H9 (cell line): ENCODE results near the gene MYOD1. TPM values are rescaled to one million over a fixed set of nuclear protein-coding genes. Genes with fewer than 3 reads are reported as not detected.

Experiments
- DNase-seq: peaks from one replicate; pipeline ENCODE4 v3.0.0-alpha.2; 2017
- H2AFZ ChIP-seq: one replicate; pipeline ENCODE4 v1.6.1; 2013; ENCODE audit warnings: mild to moderate bottlenecking, low read length, control low read depth, moderate library complexity
- H2AK5ac ChIP-seq: 2 replicates; pipeline ENCODE4 v1.6.1; 2013; ENCODE audit warnings: low read length, control low read depth, mixed read lengths; ENCODE audit not compliant: insufficient read length
- H2BK120ac ChIP-seq: one replicate; pipeline ENCODE4 v1.6.1; 2013; ENCODE audit warnings: low read depth, mild to moderate bottlenecking, low read length, control low read depth, inconsistent platforms; ENCODE audit not compliant: poor library complexity, severe bottlenecking
- H2BK12ac ChIP-seq: 2 replicates; pipeline ENCODE4 v1.6.1; 2013; ENCODE audit warnings: low read length, control low read depth, mixed read lengths, low read depth; ENCODE audit not compliant: insufficient read length
- H2BK15ac ChIP-seq: 2 replicates; pipeline ENCODE4 v1.6.1; 2013; ENCODE audit warnings: low read depth, low read length, control low read depth
- H2BK20ac ChIP-seq: one replicate; pipeline ENCODE4 v1.6.1; 2013; ENCODE audit warnings: low read depth, mild to moderate bottlenecking, low read length, control low read depth, inconsistent platforms; ENCODE audit not compliant: poor library complexity, severe bottlenecking
- H2BK5ac ChIP-seq: 2 replicates; pipeline ENCODE4 v1.6.1; 2013; ENCODE audit warnings: low read length, control low read depth, mixed read lengths; ENCODE audit not compliant: insufficient read length
- H3K14ac ChIP-seq: 2 replicates; pipeline ENCODE4 v1.6.1; 2013; ENCODE audit warnings: low read length, control low read depth; ENCODE audit not compliant: insufficient read depth
- H3K18ac ChIP-seq: 2 replicates; pipeline ENCODE4 v1.6.1; 2013; ENCODE audit warnings: low read depth, mild to moderate bottlenecking, mixed read lengths, low read length, control low read depth; ENCODE audit not compliant: insufficient read length
- H3K23ac ChIP-seq: 2 replicates; pipeline ENCODE4 v1.6.1; 2013; ENCODE audit warnings: low read length, control low read depth, mixed read lengths, low read depth; ENCODE audit not compliant: insufficient read length
- H3K23me2 ChIP-seq: 2 replicates; pipeline ENCODE4 v1.6.1; 2013; ENCODE audit warnings: low read depth, mild to moderate bottlenecking, mixed read lengths, low read length, control low read depth; ENCODE audit not compliant: insufficient read length, poor library complexity, severe bottlenecking
- H3K27ac ChIP-seq: 2 replicates; pipeline ENCODE4 v1.5.1; 2013; ENCODE audit warnings: low read length, control low read depth, mixed read lengths, low read depth; ENCODE audit not compliant: insufficient read length
- H3K27me3 ChIP-seq: 2 replicates; pipeline ENCODE4 v1.6.1; 2013; ENCODE audit warnings: low read length, control low read depth, inconsistent platforms; ENCODE audit not compliant: insufficient read depth
- H3K4ac ChIP-seq: 2 replicates; pipeline ENCODE4 v1.6.1; 2013; ENCODE audit warnings: low read depth, mild to moderate bottlenecking, control low read depth, inconsistent platforms, low read length, moderate library complexity
- H3K4me1 ChIP-seq: 2 replicates; pipeline ENCODE4 v1.6.1; 2013; ENCODE audit warnings: low read length, control low read depth, inconsistent platforms; ENCODE audit not compliant: insufficient read depth
- H3K4me2 ChIP-seq: 2 replicates; pipeline ENCODE4 v1.6.1; 2013; ENCODE audit warnings: low read length, control low read depth, mixed read lengths; ENCODE audit not compliant: insufficient read length, insufficient read depth
- H3K56ac ChIP-seq: 2 replicates; pipeline ENCODE4 v1.6.1; 2013; ENCODE audit warnings: low read depth, mild to moderate bottlenecking, mixed read lengths, low read length, control low read depth; ENCODE audit not compliant: insufficient read length
- H3K79me1 ChIP-seq: 2 replicates; pipeline ENCODE4 v1.6.1; 2013; ENCODE audit warnings: low read depth, mild to moderate bottlenecking, moderate library complexity, low read length, control low read depth, inconsistent platforms; ENCODE audit not compliant: insufficient read depth, poor library complexity, severe bottlenecking
- H3K79me2 ChIP-seq: 2 replicates; pipeline ENCODE4 v1.6.1; 2013; ENCODE audit warnings: low read length, control low read depth, inconsistent platforms; ENCODE audit not compliant: insufficient read depth
- H3K9ac ChIP-seq: 2 replicates; pipeline ENCODE4 v1.6.1; 2013; ENCODE audit warnings: low read length, control low read depth, mixed read lengths; ENCODE audit not compliant: insufficient read length; ENCODE audit errors: extremely low read depth
- H3K9me3 ChIP-seq: one replicate; pipeline ENCODE4 v1.6.1; 2013; ENCODE audit warnings: low read depth, low read length, inconsistent platforms; ENCODE audit not compliant: control insufficient read depth
- H3T11ph ChIP-seq: one replicate; pipeline ENCODE4 v1.6.1; 2013; ENCODE audit warnings: mild to moderate bottlenecking, low read length, control low read depth, inconsistent platforms
- H4K20me1 ChIP-seq: one replicate; pipeline ENCODE4 v1.6.1; 2013; ENCODE audit not compliant: control insufficient read depth, insufficient read length, insufficient read depth
- H4K5ac ChIP-seq: 2 replicates; pipeline ENCODE4 v1.6.1; 2013; ENCODE audit warnings: low read depth, mild to moderate bottlenecking, mixed read lengths, low read length, control low read depth; ENCODE audit not compliant: insufficient read length
- H4K8ac ChIP-seq: replicated peaks from 2 replicates; pipeline ENCODE4 v1.6.1; 2013; ENCODE audit warnings: low read length, control low read depth, mixed read lengths, low read depth; ENCODE audit not compliant: insufficient read length
- H4K91ac ChIP-seq: 2 replicates; pipeline ENCODE4 v1.6.1; 2013; ENCODE audit warnings: low read depth, mild to moderate bottlenecking, moderate library complexity, mixed read lengths, low read length, control low read depth; ENCODE audit not compliant: insufficient read length
- H3K27ac Mint-ChIP-seq, 3 experiments: 2 replicates in 2 of 3; 3 replicates in 1 of 3; pipeline ENCODE4 v1.8.0; 2020 to 2021; ENCODE audit warnings: mixed read lengths in 3 of 3, mild to moderate bottlenecking in 1 of 3, moderate library complexity in 1 of 3
- H3K27me3 Mint-ChIP-seq: 2 replicates; pipeline ENCODE4 v1.8.0; 2021; ENCODE audit warnings: low read depth, mild to moderate bottlenecking, moderate library complexity, mixed read lengths
- H3K36me3 Mint-ChIP-seq, 3 experiments: 2 replicates in 2 of 3; 3 replicates in 1 of 3; pipeline ENCODE4 v1.8.0; 2020 to 2021; ENCODE audit warnings: low read depth in 3 of 3, mixed read lengths in 3 of 3; ENCODE audit not compliant: insufficient read depth in 1 of 3
- H3K4me1 Mint-ChIP-seq, 2 experiments: 2 replicates each; pipeline ENCODE4 v1.8.0; 2020; ENCODE audit warnings: mixed read lengths in 2 of 2
- H3K4me3 Mint-ChIP-seq, 2 experiments: 2 replicates in 1 of 2; 3 replicates in 1 of 2; pipeline ENCODE4 v1.8.0; 2020 to 2021; ENCODE audit warnings: mild to moderate bottlenecking in 2 of 2, mixed read lengths in 2 of 2, moderate library complexity in 1 of 2
- H3K9me3 Mint-ChIP-seq, 2 experiments: 2 replicates in 1 of 2; 3 replicates in 1 of 2; pipeline ENCODE4 v1.8.0; 2020; ENCODE audit warnings: mild to moderate bottlenecking in 2 of 2, mixed read lengths in 2 of 2, moderate library complexity in 1 of 2
- CTCF ChIP-seq: fragments of 200-600 bp; sonication (generic); conservative IDR thresholded peaks from 3 replicates; pipeline ENCODE4 v1.8.0; 2021; ENCODE audit warnings: antibody characterized with exemption, mild to moderate bottlenecking
- WGBS: extraction: QIAGEN DNeasy Blood & Tissue Kit; methylation state at CpG from one replicate; pipeline ENCODE4 v1.1.7; 2013; ENCODE audit warnings: missing lambda C conversion rate, low lambda C conversion rate, mixed read lengths; ENCODE audit not compliant: insufficient read length; ENCODE audit errors: extremely low coverage; 5-methylcytosine and 5-hydroxymethylcytosine counted together
- total RNA-seq: library from RNA; stranded (reverse); gene quantifications from 2 replicates; pipeline ENCODE4 v1.2.1, GENCODE V29; 2021

The MYOD1 gene
- total RNA-seq, 1 experiment from 2014 or later, result not detected

- Mint-ChIP-seq H3K9me3 (peaks cover 2 to 7% of the 10 kb centered on the region in 2 experiments; a peak in 4 of 5 replicates), H3K27me3 (peaks cover 45% of the 10 kb centered on the region), H3K4me1 (peaks cover 2 to 22% of the 10 kb centered on the region in 2 experiments; a peak in 3 of 4 replicates), H3K36me3 (peaks cover 0 to 2% (median 0%) of the 10 kb centered on the region in 3 experiments; a peak in 1 of 7 replicates), H3K27ac (no peak overlapping the region; a peak in 1 of 7 replicates), H3K4me3 (peak overlapping the region in 1 of 2 experiments; percentile 85; a peak in 2 of 5 replicates)
- Histone ChIP-seq H2BK20ac (no peak overlapping the region), H2AFZ (no peak overlapping the region), H2BK12ac (no peak overlapping the region), H3K56ac (no peak overlapping the region), H3K27me3 (peaks cover 31% of the 10 kb centered on the region), H4K8ac (no peak overlapping the region), H4K20me1 (no peaks in the 10 kb centered on the region), H2BK120ac (no peak overlapping the region), H3K14ac (no peak overlapping the region), H3K4me2 (no peak overlapping the region), H2BK15ac (no peak overlapping the region), H3K79me2 (no peaks in the 10 kb centered on the region), H3K4ac (no peak overlapping the region), H3K23ac (no peak overlapping the region), H2AK5ac (no peak overlapping the region), H3K23me2 (peaks cover 5% of the 10 kb centered on the region), H3K18ac (no peak overlapping the region), H3K9ac (no peak overlapping the region), H3T11ph (no peak overlapping the region), H4K5ac (no peak overlapping the region), H3K9me3 (no peaks in the 10 kb centered on the region), H4K91ac (no peak overlapping the region), H2BK5ac (no peak overlapping the region), H3K4me1 (no peaks in the 10 kb centered on the region), H3K27ac (no peak overlapping the region), H3K79me1 (no peaks in the 10 kb centered on the region)
- no CpG with 5 or more reads among the region's 4 CpGs for WGBS
- no peak for TF ChIP-seq CTCF
- DNase-seq, result no peak
Observed at GRCh38 chr11:17733261-17733660, 13.9 kb downstream of the MYOD1 start.
